B cell (primary cell): Measurements from ENCODE around the gene ERN1. TPM values are rescaled to one million over a fixed set of nuclear protein-coding genes. Genes with fewer than 3 reads are reported as not detected.

ENCODE experiments used
- ATAC-seq: fragments of 200-7000 bp; cut with Tn5 transposase; one replicate; pipeline ENCODE4 v1.10.0; 2021; ENCODE audit warnings: low read depth, mild to moderate bottlenecking, moderate number of reproducible peaks, moderate library complexity
- CTCF ChIA-PET: fragments of 350-600 bp; sonication (Branson Sonifier 250); formaldehyde crosslinking; loops from one replicate; lab custom pipeline; 2021; ENCODE audit warnings: antibody characterized with exemption, inconsistent platforms; lab: Charles Lee
- POLR2A ChIA-PET: fragments of 350-600 bp; sonication (Branson Sonifier 250); formaldehyde crosslinking; loops from one replicate; lab custom pipeline; 2021; ENCODE audit warnings: antibody characterized with exemption; lab: Charles Lee
- DNase-seq: peaks from one replicate; pipeline ENCODE4 v3.0.0; 2013
- H2AFZ ChIP-seq: 2 replicates; pipeline ENCODE4 v1.6.1; 2012; ENCODE audit warnings: mild to moderate bottlenecking, low read depth, low read length; ENCODE audit not compliant: insufficient read depth, poor library complexity, severe bottlenecking
- H3K27ac ChIP-seq, 2 donors: 1 replicate in 1 of 2; 2 replicates in 1 of 2; pipeline ENCODE4 v1.5.1; 2012 to 2013; ENCODE audit warnings: low read length in 2 of 2, mild to moderate bottlenecking in 2 of 2, moderate library complexity in 1 of 2
- H3K27me3 ChIP-seq, 4 experiments: fragments of 200-600 bp in 1 of 4; sonication (generic) in 1 of 4; replicated peaks in 1 of 4; 1 replicate in 2 of 4; 2 replicates in 2 of 4; pipeline versions ENCODE4 v1.6.1 to v1.7.0; 2013 to 2016; ENCODE audit warnings: low read length in 3 of 4, mild to moderate bottlenecking in 2 of 4, mixed read lengths in 1 of 4, moderate library complexity in 1 of 4; ENCODE audit not compliant: insufficient read depth in 4 of 4, control insufficient read depth in 3 of 4; ENCODE audit errors: control extremely low read depth in 1 of 4
- H3K36me3 ChIP-seq, 2 experiments: replicated peaks in 1 of 2; 1 replicate in 1 of 2; 2 replicates in 1 of 2; pipeline versions ENCODE4 v1.6.1 to v1.7.1; 2013; ENCODE audit warnings: low read length in 1 of 2; ENCODE audit not compliant: insufficient read depth in 2 of 2, control insufficient read depth in 1 of 2; ENCODE audit errors: control extremely low read depth in 1 of 2, extremely low read depth in 1 of 2
- H3K4me1 ChIP-seq, 2 donors: fragments of 200-600 bp in 1 of 2; sonication (generic) in 1 of 2; 1 replicate in 1 of 2; 2 replicates in 1 of 2; pipeline versions ENCODE4 v1.5.1 to v1.6.1; 2013 to 2017; ENCODE audit warnings: low read length in 2 of 2; ENCODE audit not compliant: control insufficient read depth in 2 of 2, insufficient read depth in 2 of 2
- H3K4me2 ChIP-seq: replicated peaks from 2 replicates; pipeline ENCODE3; 2012; ENCODE audit warnings: mild to moderate bottlenecking, low read depth, low read length; ENCODE audit not compliant: poor library complexity, severe bottlenecking
- H3K4me3 ChIP-seq, 5 experiments: fragments of 200-600 bp in 1 of 5; sonication (generic) in 1 of 5; 1 replicate in 3 of 5; 2 replicates in 2 of 5; pipeline versions ENCODE4 v1.5.1 to v1.7.0; 2011 to 2016; ENCODE audit warnings: low read length in 4 of 5, mild to moderate bottlenecking in 4 of 5, low read depth in 2 of 5, control low read depth in 1 of 5, moderate library complexity in 1 of 5; ENCODE audit not compliant: insufficient read depth in 1 of 5; ENCODE audit errors: control extremely low read depth in 1 of 5, extremely low read depth in 1 of 5
- H3K79me2 ChIP-seq: fragments of 200-600 bp; sonication (generic); one replicate; pipeline ENCODE4 v1.6.0; 2016; ENCODE audit warnings: low read length; ENCODE audit not compliant: control insufficient read depth, insufficient read depth
- H3K9ac ChIP-seq: fragments of 200-600 bp; sonication (generic); 2 replicates; pipeline ENCODE4 v1.6.1; 2017; ENCODE audit warnings: mild to moderate bottlenecking, low read length, moderate library complexity
- H3K9me3 ChIP-seq, 3 donors: one replicate each; pipeline versions ENCODE4 v1.6.1 to v1.7.1; 2013; ENCODE audit warnings: low read length in 2 of 3; ENCODE audit not compliant: control insufficient read depth in 2 of 3, insufficient read depth in 1 of 3; ENCODE audit errors: control extremely low read depth in 1 of 3
- H4K20me1 ChIP-seq: 2 replicates; pipeline ENCODE4 v1.6.0; 2012; ENCODE audit warnings: mild to moderate bottlenecking, low read length; ENCODE audit not compliant: insufficient read depth, control insufficient read depth, poor library complexity, severe bottlenecking
- H3K27ac Mint-ChIP-seq: one replicate; pipeline ENCODE4 v1.8.0; 2021; ENCODE audit warnings: mixed read lengths
- H3K27me3 Mint-ChIP-seq: one replicate; pipeline ENCODE4 v1.8.0; 2021; ENCODE audit warnings: mixed read lengths
- H3K4me1 Mint-ChIP-seq: one replicate; pipeline ENCODE4 v1.8.0; 2021; ENCODE audit warnings: mixed read lengths
- H3K4me3 Mint-ChIP-seq: one replicate; pipeline ENCODE4 v1.8.0; 2021; ENCODE audit warnings: mixed read lengths
- H3K9me3 Mint-ChIP-seq: one replicate; pipeline ENCODE4 v1.8.0; 2022; ENCODE audit warnings: mixed read lengths; ENCODE audit not compliant: insufficient read depth
- EZH2 ChIP-seq: IDR thresholded peaks from 2 replicates; pipeline ENCODE4 v1.6.1; 2012; ENCODE audit warnings: borderline replicate concordance, low read depth, mild to moderate bottlenecking, moderate library complexity, low read length; ENCODE audit not compliant: insufficient read depth, poor library complexity, severe bottlenecking
- WGBS: methylation state at CpG from one replicate; pipeline ENCODE4 v1.1.5; 2013; ENCODE audit warnings: missing lambda C conversion rate; ENCODE audit not compliant: insufficient coverage; 5-methylcytosine and 5-hydroxymethylcytosine counted together
- intact Hi-C: fragments of 100-400 bp; cut with micrococcal nuclease; formaldehyde crosslinking; loops from one replicate; pipeline ENCODE4 v1.10.0; 2022
- polyA plus RNA-seq: library from polyadenylated mRNA; depleted of rRNA; stranded (reverse); fragments of >200 nt; gene quantifications from 2 replicates; pipeline ENCODE4 v1.2.3, GENCODE V29; 2012
- total RNA-seq, 2 donors: library from RNA; stranded (reverse); fragments of 120-200 nt in 1 of 2; gene quantifications; 1 replicate in 1 of 2; 2 replicates in 1 of 2; pipeline versions ENCODE4 v1.2.3 to v1.2.4, GENCODE V29; 2013 to 2022
- TF ChIP-seq, protein P1 (sequence below): fragments of 200-600 bp; IDR thresholded peaks from one replicate; pipeline ENCODE4 v1.8.0; 2022; ENCODE audit warnings: antibody characterized with exemption, mild to moderate bottlenecking

The ERN1 gene
- total and polyA plus RNA-seq, 2 donors (not counting 1 experiment from before 2014, with no cell fraction given) = 7.0 to 19.4 TPM

GRCh38 chr17:64158406-64158805 lies 28.5 kb upstream of the ERN1 start:
- H3K27me3 ChIP-seq = no peaks in the 10 kb centered on the region
- DNase-seq (no peak), ATAC-seq (no peak)
- no peak overlapping the region for H3K4me3 Mint-ChIP-seq
- TF ChIP-seq, protein P1, sequence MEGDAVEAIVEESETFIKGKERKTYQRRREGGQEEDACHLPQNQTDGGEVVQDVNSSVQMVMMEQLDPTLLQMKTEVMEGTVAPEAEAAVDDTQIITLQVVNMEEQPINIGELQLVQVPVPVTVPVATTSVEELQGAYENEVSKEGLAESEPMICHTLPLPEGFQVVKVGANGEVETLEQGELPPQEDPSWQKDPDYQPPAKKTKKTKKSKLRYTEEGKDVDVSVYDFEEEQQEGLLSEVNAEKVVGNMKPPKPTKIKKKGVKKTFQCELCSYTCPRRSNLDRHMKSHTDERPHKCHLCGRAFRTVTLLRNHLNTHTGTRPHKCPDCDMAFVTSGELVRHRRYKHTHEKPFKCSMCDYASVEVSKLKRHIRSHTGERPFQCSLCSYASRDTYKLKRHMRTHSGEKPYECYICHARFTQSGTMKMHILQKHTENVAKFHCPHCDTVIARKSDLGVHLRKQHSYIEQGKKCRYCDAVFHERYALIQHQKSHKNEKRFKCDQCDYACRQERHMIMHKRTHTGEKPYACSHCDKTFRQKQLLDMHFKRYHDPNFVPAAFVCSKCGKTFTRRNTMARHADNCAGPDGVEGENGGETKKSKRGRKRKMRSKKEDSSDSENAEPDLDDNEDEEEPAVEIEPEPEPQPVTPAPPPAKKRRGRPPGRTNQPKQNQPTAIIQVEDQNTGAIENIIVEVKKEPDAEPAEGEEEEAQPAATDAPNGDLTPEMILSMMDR = no peak
- no peak for TF ChIP-seq EZH2
- no peaks in the 10 kb centered on the region for H3K4me1 Mint-ChIP-seq
- intact Hi-C loops = no loop called here
- no peaks in the 10 kb centered on the region for H3K36me3 ChIP-seq
- ChIA-PET CTCF (no interaction called here), POLR2A (no interaction called here)
- no peak overlapping the region for H2AFZ ChIP-seq
- 100% methylated on average over 1 of the region's 7 CpGs for WGBS
- H3K9me3 Mint-ChIP-seq = no peaks in the 10 kb centered on the region
- H3K4me3 ChIP-seq = no peak overlapping the region
- H3K79me2 ChIP-seq = no peaks in the 10 kb centered on the region
- no peak overlapping the region for H3K9ac ChIP-seq
- H3K4me1 ChIP-seq = no peaks in the 10 kb centered on the region
- no peaks in the 10 kb centered on the region for H3K9me3 ChIP-seq
- H3K27ac Mint-ChIP-seq = no peak overlapping the region
- no peaks in the 10 kb centered on the region for H3K27me3 Mint-ChIP-seq
- no peak overlapping the region for H3K4me2 ChIP-seq
- no peak overlapping the region for H3K27ac ChIP-seq
- no peaks in the 10 kb centered on the region for H4K20me1 ChIP-seq

DNA sequence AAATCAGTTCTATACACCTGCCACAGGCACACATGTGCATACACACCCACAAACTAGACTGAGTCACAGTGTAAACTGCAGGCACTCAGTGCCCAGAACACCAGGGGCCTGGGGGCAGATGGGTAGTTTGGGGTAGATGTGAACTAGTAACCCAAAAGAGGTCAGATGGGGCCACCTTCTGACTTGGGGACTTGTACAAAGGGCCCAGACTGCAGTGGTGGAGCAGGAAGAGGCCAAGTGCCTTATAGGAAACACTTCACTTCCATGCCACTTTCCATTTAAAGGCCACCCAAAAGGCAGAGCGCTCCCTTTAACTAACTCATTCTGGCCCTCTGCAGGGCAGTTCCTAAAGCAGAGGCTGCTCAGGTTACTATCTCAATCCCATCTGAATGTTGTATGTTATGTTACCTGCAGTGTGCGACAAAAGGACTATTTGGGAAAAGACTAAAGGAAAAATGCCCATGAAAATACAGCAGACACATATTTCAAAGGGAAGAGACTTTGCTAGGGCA lies 27.8 kb upstream of the ERN1 start:
- Mint-ChIP-seq H3K4me1 (no peaks in the 10 kb centered on the region), H3K27me3 (no peaks in the 10 kb centered on the region), H3K9me3 (no peaks in the 10 kb centered on the region), H3K27ac (no peak overlapping the region), H3K4me3 (no peak overlapping the region)
- Histone ChIP-seq H3K27me3 (no peaks in the 10 kb centered on the region), H3K79me2 (no peaks in the 10 kb centered on the region), H3K4me3 (no peak overlapping the region), H3K27ac (no peak overlapping the region), H4K20me1 (no peaks in the 10 kb centered on the region), H3K4me2 (no peak overlapping the region), H3K36me3 (no peaks in the 10 kb centered on the region), H3K9ac (no peak overlapping the region), H3K4me1 (no peaks in the 10 kb centered on the region), H3K9me3 (no peaks in the 10 kb centered on the region), H2AFZ (no peak overlapping the region)
- ChIA-PET CTCF (no interaction called here), POLR2A (no interaction called here)
- WGBS = 100% methylated on average over 1 of the region's 2 CpGs
- no peak for TF ChIP-seq EZH2
- TF ChIP-seq, protein P1 = no peak
- intact Hi-C loops = no loop called here
- ATAC-seq (no peak), DNase-seq (no peak)
